Right lobe of liver (tissue), 4 donors: ENCODE measurements around the gene ARMC7.

Experiments used
- POLR2A ChIP-seq: fragments of 450-650 bp; IDR thresholded peaks from one replicate; pipeline ENCODE4 v1.6.1; 2017; ENCODE audit warnings: antibody characterized with exemption, mild to moderate bottlenecking
- TF ChIP-seq, protein P1 (sequence below), 4 donors: fragments of 200-600 bp in 3 of 4; fragments of 450-650 bp in 1 of 4; IDR thresholded peaks; one replicate each; pipeline versions ENCODE4 v1.5.1 to v1.8.0; 2016 to 2022; ENCODE audit warnings: antibody characterized with exemption in 4 of 4, mild to moderate bottlenecking in 2 of 4
- donor health status: DM: no; HTN: no; CAD: no.
- donor health status: DM: no; HTN: no; CAD: no.
- donor health status: DM: no; HTN: yes; CAD: no.

DNA sequence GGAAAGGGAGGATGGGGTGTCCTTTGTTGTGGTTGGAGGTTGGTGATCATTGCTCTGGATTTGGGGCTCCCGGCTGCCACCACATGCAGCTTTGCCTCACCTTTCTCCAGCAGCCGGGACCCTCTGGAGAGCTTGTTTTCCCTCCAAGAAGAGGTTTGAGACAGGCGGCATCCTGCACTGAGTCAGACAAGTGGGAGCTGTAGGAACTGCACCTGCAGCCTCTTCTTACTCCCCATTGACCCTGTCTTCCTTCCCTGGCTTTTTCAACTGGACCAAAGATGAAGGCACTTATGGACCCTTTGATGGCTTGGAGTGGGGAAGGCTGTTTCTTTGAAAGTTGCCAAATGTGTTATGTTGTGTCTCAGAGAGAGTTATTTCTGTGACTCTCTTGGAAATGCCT is 46.1 kb upstream of the ARMC7 start:
- TF ChIP-seq, protein P1, sequence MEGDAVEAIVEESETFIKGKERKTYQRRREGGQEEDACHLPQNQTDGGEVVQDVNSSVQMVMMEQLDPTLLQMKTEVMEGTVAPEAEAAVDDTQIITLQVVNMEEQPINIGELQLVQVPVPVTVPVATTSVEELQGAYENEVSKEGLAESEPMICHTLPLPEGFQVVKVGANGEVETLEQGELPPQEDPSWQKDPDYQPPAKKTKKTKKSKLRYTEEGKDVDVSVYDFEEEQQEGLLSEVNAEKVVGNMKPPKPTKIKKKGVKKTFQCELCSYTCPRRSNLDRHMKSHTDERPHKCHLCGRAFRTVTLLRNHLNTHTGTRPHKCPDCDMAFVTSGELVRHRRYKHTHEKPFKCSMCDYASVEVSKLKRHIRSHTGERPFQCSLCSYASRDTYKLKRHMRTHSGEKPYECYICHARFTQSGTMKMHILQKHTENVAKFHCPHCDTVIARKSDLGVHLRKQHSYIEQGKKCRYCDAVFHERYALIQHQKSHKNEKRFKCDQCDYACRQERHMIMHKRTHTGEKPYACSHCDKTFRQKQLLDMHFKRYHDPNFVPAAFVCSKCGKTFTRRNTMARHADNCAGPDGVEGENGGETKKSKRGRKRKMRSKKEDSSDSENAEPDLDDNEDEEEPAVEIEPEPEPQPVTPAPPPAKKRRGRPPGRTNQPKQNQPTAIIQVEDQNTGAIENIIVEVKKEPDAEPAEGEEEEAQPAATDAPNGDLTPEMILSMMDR (IDR thresholded peaks at IDR 0.05): no peak
- no peak for TF ChIP-seq POLR2A
